HG03378 (cell line): ENCODE results near the gene OR4M1.
"Not testable (repeated sequence)": the region's sequence is repeated elsewhere in the genome, so short reads cannot be mapped to it uniquely, and the experiment has no call there.

ENCODE experiments used
- ATAC-seq: cut with Tn5 transposase; IDR thresholded peaks from one replicate; pipeline ENCODE4 v1.9.1; 2021; ENCODE audit warnings: mild to moderate bottlenecking, moderate library complexity; ENCODE audit not compliant: unreplicated experiment

OR4M1 gene

GRCh38 chr14:19821016-19821415, 47.7 kb downstream of the OR4M1 start:
- ATAC-seq: not testable (repeated sequence)

- ATAC-seq: no peak
These were observed 49.9 kb downstream of the OR4M1 start for GRCh38 chr14:19823178-19823577.

- ATAC-seq: no peak
These were observed 50.5 kb downstream of the OR4M1 start for GRCh38 chr14:19823765-19824164.

GRCh38 chr14:19827626-19828244, 54.4 kb downstream of the OR4M1 start:
- not testable (repeated sequence) for ATAC-seq

GRCh38 chr14:19828314-19828713, 55.0 kb downstream of the OR4M1 start:
- ATAC-seq: no peak
